Heart left ventricle (tissue), 16 donors: ENCODE data around the gene TMEM101. TPM values are rescaled to one million over a fixed set of nuclear protein-coding genes. Genes with fewer than 3 reads are reported as not detected.
"Not testable (repeated sequence)": the region's sequence is repeated elsewhere in the genome, so short reads cannot be mapped to it uniquely, and the experiment has no call there.

ENCODE experiments used
- ATAC-seq, 4 donors: fragments of 200-7000 bp; cut with Tn5 transposase; one replicate each; pipeline ENCODE4 v1.9.1; 2020 to 2022; ENCODE audit warnings: moderate library complexity in 4 of 4, mild to moderate bottlenecking in 3 of 4, moderate number of reproducible peaks in 1 of 4
- DNase-seq, 5 donors: peaks; one replicate each; pipeline ENCODE4 v3.0.0-alpha.2; 2020
- H3K27ac ChIP-seq, 12 donors: fragments of 200-600 bp; sonication (generic) in 4 of 12; one replicate each; pipeline versions ENCODE4 v1.5.0 to v1.8.0; 2016 to 2022; ENCODE audit warnings: mild to moderate bottlenecking in 2 of 12
- H3K27me3 ChIP-seq, 9 donors: fragments of 200-600 bp; sonication (generic) in 2 of 9; one replicate each; pipeline versions ENCODE4 v1.5.1 to v1.8.0; 2016 to 2022; ENCODE audit warnings: mild to moderate bottlenecking in 3 of 9
- H3K36me3 ChIP-seq, 9 donors: fragments of 200-600 bp; sonication (generic) in 2 of 9; one replicate each; pipeline versions ENCODE4 v1.5.0 to v1.8.0; 2018 to 2022; ENCODE audit warnings: mild to moderate bottlenecking in 2 of 9
- H3K4me1 ChIP-seq, 12 donors: fragments of 200-600 bp; sonication (generic) in 4 of 12; one replicate each; pipeline versions ENCODE4 v1.5.0 to v1.8.0; 2016 to 2022; ENCODE audit warnings: mild to moderate bottlenecking in 3 of 12
- H3K4me3 ChIP-seq, 12 donors: fragments of 200-600 bp; sonication (generic) in 4 of 12; one replicate each; pipeline versions ENCODE4 v1.5.0 to v1.8.0; 2017 to 2022; ENCODE audit warnings: mild to moderate bottlenecking in 9 of 12, moderate library complexity in 4 of 12
- H3K9me3 ChIP-seq, 12 donors: fragments of 200-600 bp; sonication (generic) in 4 of 12; one replicate each; pipeline versions ENCODE4 v1.5.0 to v1.8.0; 2016 to 2022; ENCODE audit warnings: mild to moderate bottlenecking in 1 of 12
- CTCF ChIP-seq, 12 donors: fragments of 200-600 bp; sonication (generic) in 4 of 12; IDR thresholded peaks; one replicate each; pipeline versions ENCODE4 v1.5.0 to v1.8.0; 2018 to 2022; ENCODE audit warnings: antibody characterized with exemption in 12 of 12, mild to moderate bottlenecking in 5 of 12
- POLR2A ChIP-seq, 2 donors: fragments of 450-650 bp; IDR thresholded peaks; one replicate each; pipeline ENCODE4 v1.6.1; 2017; ENCODE audit warnings: antibody characterized with exemption in 2 of 2, mild to moderate bottlenecking in 2 of 2, moderate library complexity in 2 of 2
- WGBS, 4 donors: extraction: QIAGEN DNeasy Blood & Tissue Kit in 2 of 4; methylation state at CpG; one replicate each; pipeline versions ENCODE4 v1.1.5 to v1.1.7; 2013 to 2018; 5-methylcytosine and 5-hydroxymethylcytosine counted together
- intact Hi-C, 10 donors: fragments of 100-400 bp; cut with DNase I; formaldehyde crosslinking; loops; one replicate each; pipeline versions ENCODE4 v1.11.1 to v1.14.2; 2022
- polyA plus RNA-seq, 2 donors: library from polyadenylated mRNA; stranded (reverse); fragments of 200-250 nt; gene quantifications; one replicate each; pipeline ENCODE4 v1.2.3, GENCODE V29; 2013
- total RNA-seq, 9 donors: library from RNA; depleted of rRNA in 2 of 9; stranded (reverse); fragments of >200 nt in 2 of 9; fragmentation: NEBNext Ultra II Directional in 3 of 9; extraction: Animal tissue kit (Norgen Biotek cat#: 25700) in 3 of 9; gene quantifications; one replicate each; pipeline versions ENCODE4 v1.1.0 to v1.2.4, GENCODE V29; 2016 to 2023
- donor health status: ischemic (EF 13 %, LVEDD 7.1; RV severe dilation, severe dysfunction).
- donor health status: healthy with polysubstance abuse.
- donor health status: DM: no; HTN: yes; CAD: no.
- donor health status: DM: no; HTN: no; CAD: no.
- donor health status: ischemic (EF 25% LVEDD 6.9; RV normal size, moderate dysfunction).
- donor health status: ischemic (EF 25% LVEDD 5.7; RV mildly dilated, moderate dysfunction).
- donor health status: healthy.
- donor health status: DM: yes; HTN: yes; CAD: no.
- donor health status: ischemic (EF 35%, LVEDD 5.7; RV mildly dilated, moderate dysfunction).
- donor health status: nonischemic (EF 11% LVEDD 7.7; RV severe dilation, severe dysfunction).
- donor health status: DM: yes; HTN: yes; CAD: no.
- donor health status: PGD.
- donor health status: ischemic (EF 29% LVEDD 5.4; RV normal size, mild dysfunction).
- donor health status: nonischemic (EF 23%, LVEDD 6.1; RV moderate dilation, normal function).

TMEM101 gene
- total and polyA plus RNA-seq, 11 donors: 13.4 to 31.1 (median 19.3) TPM

- ATAC-seq (peak in 2 of 4 donors; percentile 11 to 56), DNase-seq (no peak)
- TF ChIP-seq CTCF (IDR thresholded peaks at IDR 0.05): no peak
- TF ChIP-seq POLR2A (IDR thresholded peaks at IDR 0.05): no peak
- H3K27ac ChIP-seq: no peak overlapping the region
- WGBS, 4 donors: 57 to 75% (median 58%) methylated on average over 2 to 6 of the region's 6 CpGs
- intact Hi-C loops: no loop called here
- peaks cover 0 to 39% (median 22%) of the 10 kb centered on the region in 9 donors for H3K36me3 ChIP-seq
- H3K9me3 ChIP-seq: no peaks in the 10 kb centered on the region
- no peak overlapping the region for H3K4me3 ChIP-seq
- H3K4me1 ChIP-seq: no peaks in the 10 kb centered on the region
- H3K27me3 ChIP-seq: no peaks in the 10 kb centered on the region
These were observed 9.5 kb upstream of the TMEM101 start for GRCh38 chr17:44024271-44024663.

- ATAC-seq (peak in 1 of 4 donors; percentile 27), DNase-seq (no peak)
- intact Hi-C loops: no loop called here
- Histone ChIP-seq H3K4me1 (no peaks in the 10 kb centered on the region), H3K27ac (no peak overlapping the region), H3K4me3 (no peak overlapping the region), H3K27me3 (no peaks in the 10 kb centered on the region), H3K9me3 (no peaks in the 10 kb centered on the region), H3K36me3 (peaks cover 0 to 39% (median 22%) of the 10 kb centered on the region in 9 donors)
- 87 to 92% (median 90%) methylated on average over 15 to 22 of the region's 22 CpGs for WGBS, 4 donors
- TF ChIP-seq CTCF (IDR thresholded peaks at IDR 0.05) (no peak), POLR2A (IDR thresholded peaks at IDR 0.05) (no peak)
These were observed 8.9 kb upstream of the TMEM101 start for GRCh38 chr17:44023545-44024270.

GRCh38 chr17:44022246-44022645 lies 7.5 kb upstream of the TMEM101 start:
- TF ChIP-seq POLR2A (IDR thresholded peaks at IDR 0.05) (no peak), CTCF (IDR thresholded peaks at IDR 0.05) (no peak)
- Histone ChIP-seq H3K9me3 (no peaks in the 10 kb centered on the region), H3K4me1 (no peaks in the 10 kb centered on the region), H3K4me3 (no peak overlapping the region), H3K27ac (no peak overlapping the region), H3K36me3 (peaks cover 0 to 34% (median 22%) of the 10 kb centered on the region in 9 donors), H3K27me3 (no peaks in the 10 kb centered on the region)
- DNase-seq: no peak
- ATAC-seq: no peak
- intact Hi-C loops: no loop called here
- 81 to 92% (median 89%) methylated on average over 2 of the region's 2 CpGs for WGBS, 4 donors

GRCh38 chr17:44021227-44021626 lies 6.5 kb upstream of the TMEM101 start:
- ATAC-seq, DNase-seq, intact Hi-C loops, H3K27ac ChIP-seq, H3K4me3 ChIP-seq, H3K4me1 ChIP-seq, H3K27me3 ChIP-seq, H3K9me3 ChIP-seq: not testable (repeated sequence)
- peaks cover 0 to 34% (median 21%) of the 10 kb centered on the region in 9 donors for H3K36me3 ChIP-seq
- 92 to 98% (median 94%) methylated on average over 7 of the region's 7 CpGs for WGBS, 4 donors
